NCI-H82 treated with DMSO at 0.1 percent for 48 hours (cell line): ENCODE results near the gene LHPP.
A peak's percentile ranks its signal among the peaks of the same experiment; 100 is the strongest.

Experiments used
- DNase-seq: peaks from one replicate; lab custom pipeline; 2025; ENCODE audit not compliant: unreplicated experiment; lab: John Stamatoyannopoulos, UW

The LHPP gene

DNA sequence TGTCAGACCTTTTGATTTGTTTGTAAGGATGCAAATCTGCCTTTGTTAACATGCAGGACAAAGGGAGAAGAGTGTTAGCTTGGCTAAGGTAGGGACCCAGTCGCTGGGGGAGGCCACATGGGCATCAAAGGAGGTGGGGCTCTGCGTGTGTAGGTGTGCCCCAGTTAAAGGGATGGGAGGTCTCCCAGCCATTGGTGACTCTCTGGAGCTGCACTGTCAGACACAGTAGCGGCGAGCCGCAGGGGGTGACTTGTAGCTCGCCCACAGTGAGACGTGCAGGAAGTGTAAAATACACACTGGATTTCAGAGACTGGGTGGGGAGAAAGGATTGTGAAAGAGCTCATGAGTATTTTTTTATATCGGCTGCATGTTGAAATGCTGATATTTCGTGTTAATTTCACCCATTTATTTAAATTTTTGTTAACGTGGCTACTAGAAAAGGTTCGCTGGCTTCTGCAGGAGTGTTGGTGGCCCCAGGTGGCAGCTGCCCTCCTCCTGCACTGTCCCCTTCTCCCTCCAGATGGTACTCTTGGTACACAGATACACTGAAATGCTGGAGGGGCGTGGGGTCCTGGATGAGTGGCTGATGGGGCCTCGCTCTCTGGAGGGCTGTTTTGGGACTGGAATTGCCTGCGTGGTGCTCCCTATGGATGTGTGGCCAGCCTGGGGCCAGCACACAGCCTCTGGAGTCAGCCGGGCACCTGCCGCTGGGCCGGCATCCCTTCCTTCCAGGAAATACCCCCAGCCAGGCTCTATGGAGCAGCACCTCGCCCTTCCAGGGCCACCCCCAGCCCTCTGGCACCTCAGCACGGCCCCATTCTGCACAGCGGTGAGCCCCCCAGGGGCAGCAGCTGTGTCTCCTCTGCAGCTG lies 59.2 kb downstream of the LHPP start:
- DNase-seq, result no peak

DNA sequence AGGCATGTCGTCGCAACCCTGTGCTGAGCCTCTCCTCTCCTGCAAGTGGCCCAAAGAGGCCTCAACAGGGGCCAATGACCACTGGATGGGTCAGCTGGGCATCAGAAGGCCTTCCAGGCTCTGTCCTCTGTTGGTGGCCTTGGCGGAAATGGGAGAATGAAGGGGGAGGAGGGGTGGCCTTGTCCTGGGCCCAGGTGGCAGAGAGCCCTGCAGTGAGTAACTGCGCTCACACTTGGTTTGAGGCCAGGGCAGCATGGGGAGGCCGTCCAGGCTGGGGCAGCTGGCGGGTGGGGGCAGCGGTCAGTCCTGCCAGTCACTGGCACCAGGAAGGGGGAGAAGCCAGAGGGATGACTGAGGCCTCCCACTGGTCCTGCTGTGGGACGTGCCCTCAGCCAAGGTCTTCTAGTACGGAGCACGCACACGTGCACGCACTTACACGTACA lies 59.8 kb downstream of the LHPP start:
- no peak for DNase-seq

DNA sequence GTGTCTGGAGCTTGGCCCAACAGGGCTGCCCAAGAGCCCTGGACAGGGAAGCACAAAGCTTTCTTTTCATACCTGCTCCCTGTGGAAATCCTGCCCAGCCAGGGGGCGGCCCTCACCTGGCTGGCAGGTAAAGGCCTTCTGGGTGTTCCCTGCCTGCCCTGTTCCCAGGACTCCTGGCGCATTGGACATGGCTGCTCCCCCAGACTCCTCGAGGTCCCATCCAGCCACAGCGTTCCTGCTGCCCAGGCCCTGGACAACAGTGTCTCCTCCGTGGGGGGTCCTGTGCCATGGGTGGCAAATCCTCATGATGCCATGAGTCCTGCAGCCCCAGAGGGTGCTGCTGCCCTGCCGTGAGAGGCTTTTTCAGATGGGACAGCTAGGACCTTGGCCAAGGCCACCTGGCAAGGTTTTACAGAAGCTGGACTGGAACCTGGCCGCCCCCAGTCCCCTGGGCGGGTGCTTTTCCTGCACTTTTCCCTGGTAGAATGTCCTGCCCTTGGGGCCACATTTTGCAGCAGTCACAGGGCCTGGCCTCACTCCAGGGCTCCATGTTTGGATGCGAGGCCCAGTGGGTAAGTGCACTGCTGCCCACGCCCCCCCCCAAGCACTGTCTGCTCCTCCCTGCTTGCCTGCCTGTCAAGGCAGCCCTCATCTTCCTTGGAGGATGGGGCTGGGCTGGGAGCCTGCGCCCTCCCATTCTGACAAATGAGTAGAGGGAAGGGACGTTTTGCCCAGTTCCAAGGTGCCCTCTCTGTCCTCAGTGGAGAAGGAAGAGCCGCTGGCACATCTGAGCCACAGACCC lies 60.7 kb downstream of the LHPP start:
- DNase-seq, result no peak

DNA sequence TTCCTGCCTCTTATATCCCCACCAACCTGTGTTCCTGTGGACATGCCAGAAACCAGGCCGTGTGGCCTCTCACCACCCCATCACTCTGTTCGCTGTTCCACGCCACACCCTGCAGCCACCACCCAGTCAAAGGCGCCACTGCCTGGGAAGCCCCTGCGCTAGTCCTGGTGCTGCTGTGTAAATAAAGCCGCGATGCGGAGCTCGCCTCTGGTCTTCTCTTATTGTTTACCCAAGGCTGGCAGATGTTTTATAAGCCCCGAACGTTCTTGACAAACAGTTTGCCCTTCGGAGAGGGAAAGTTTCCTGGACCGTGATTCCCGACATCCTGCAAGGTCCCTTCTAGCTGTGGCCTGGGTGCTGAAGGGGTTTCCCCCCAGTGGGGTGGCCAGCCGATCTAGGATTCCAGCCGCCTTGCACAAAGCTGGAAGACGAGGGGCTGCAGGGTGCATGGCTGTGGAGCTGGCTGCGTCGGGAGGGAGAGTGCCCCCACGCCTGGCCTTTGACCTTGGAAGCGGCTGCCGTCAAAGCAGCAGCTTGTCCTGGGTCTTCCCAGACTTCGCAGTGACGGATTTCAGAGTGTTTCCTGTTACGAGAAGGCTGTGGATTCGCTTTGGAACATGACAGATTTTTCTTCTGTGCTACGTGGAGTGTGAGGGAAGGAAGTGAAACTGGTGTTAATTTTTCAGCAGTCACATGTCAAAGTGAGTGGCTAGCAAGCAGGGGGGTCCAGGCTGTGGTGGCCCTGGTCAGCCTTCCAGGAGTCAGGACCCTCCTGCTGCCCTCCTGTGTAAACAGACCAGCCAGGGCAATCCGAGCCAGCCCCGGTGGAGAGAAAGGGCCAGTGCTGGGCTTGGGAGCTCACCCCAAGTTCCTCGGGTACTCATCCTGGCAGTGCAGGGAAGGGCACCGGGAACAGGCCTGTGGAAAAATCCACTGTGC lies 61.6 kb downstream of the LHPP start:
- no peak for DNase-seq

DNA sequence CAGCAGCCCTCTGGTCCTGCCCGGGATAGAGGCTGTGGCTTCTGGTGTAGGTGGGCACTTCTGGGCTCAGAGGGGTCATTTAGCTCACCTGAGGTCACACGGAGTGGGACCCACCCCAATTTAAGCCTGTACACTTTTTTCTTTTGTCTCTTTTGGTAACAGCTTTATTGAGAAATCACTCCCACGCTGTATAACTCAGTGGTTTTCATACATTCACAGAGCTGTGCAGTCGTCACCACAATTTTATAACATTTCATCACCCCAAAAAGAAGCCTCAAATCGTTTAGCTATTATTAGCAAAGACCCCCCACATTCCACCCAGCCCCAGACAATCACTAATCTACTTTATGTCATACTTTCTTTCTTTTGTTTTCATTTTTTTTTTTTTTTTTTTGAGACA lies 62.3 kb downstream of the LHPP start:
- DNase-seq, result no peak

- DNase-seq, result no peak
Measured at GRCh38 chr10:124524991-124525653, 63.5 kb downstream of the LHPP start.

- no peak for DNase-seq
Measured at GRCh38 chr10:124525751-124526600, 64.4 kb downstream of the LHPP start.

GRCh38 chr10:124526621-124527267 lies 65.1 kb downstream of the LHPP start:
- DNase-seq, result no peak

DNA sequence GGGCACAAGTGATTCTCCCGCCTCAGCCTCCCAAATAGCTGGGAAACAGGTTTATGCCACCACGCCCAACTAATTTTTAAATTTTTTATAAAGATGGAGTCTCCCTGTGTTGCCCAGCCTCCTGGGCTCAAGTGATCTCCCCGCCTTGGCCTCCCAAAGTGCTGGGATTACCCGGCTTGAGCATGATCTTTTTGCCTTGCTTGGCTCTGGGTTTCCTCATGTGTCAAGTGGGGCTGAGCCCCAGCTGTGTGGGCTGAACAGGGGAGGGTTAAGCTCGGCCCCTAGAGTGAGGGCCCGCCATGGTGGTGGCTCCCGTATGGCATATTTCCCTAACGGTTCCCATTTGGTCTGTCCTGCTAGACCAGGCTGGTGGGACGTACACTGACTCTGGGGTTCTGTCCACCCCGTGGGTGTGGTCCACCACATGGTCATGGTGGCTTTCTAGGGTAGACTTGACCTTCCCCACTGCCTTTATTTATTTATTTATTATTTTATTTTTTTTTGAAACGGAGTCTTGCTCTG lies 66.3 kb downstream of the LHPP start:
- no peak for DNase-seq

DNA sequence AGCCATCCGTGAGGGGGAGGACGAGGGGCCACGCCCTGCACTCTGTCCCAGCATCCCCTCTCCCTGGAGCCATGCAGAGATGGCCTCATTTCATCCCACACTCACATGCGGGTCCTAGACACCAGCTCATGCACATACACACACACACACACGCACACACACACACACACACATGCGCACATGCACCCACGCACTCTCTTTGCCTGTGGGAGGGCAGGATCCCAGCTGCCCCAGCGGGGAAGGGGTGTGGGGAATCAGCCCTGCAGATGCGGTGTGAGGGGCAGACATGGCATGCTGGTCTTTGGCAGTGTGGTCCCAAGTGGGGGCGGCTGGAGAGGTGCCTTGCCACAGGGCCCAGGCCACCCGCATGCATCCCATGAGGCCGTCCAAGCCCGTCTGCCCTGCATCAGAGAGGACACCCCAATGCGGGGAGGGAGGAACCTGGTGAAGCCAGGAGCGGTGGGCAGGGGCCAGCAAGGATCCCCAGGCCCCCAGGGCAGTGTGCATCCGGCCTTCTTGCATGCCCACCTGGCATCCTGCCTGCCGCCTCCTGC lies 68.1 kb downstream of the LHPP start:
- DNase-seq, result no peak

- peak; percentile 4 for DNase-seq
Measured at GRCh38 chr10:124530215-124530665, 68.6 kb downstream of the LHPP start.

GRCh38 chr10:124530816-124531215 lies 69.2 kb downstream of the LHPP start:
- DNase-seq, result no peak

- no peak for DNase-seq
Measured at GRCh38 chr10:124532106-124532641, 70.6 kb downstream of the LHPP start.

- no peak for DNase-seq
Measured at GRCh38 chr10:124532788-124533187, 71.2 kb downstream of the LHPP start.

GRCh38 chr10:124533266-124533665 lies 71.6 kb downstream of the LHPP start:
- no peak for DNase-seq

- no peak for DNase-seq
Measured at GRCh38 chr10:124534231-124534798, 72.7 kb downstream of the LHPP start.

DNA sequence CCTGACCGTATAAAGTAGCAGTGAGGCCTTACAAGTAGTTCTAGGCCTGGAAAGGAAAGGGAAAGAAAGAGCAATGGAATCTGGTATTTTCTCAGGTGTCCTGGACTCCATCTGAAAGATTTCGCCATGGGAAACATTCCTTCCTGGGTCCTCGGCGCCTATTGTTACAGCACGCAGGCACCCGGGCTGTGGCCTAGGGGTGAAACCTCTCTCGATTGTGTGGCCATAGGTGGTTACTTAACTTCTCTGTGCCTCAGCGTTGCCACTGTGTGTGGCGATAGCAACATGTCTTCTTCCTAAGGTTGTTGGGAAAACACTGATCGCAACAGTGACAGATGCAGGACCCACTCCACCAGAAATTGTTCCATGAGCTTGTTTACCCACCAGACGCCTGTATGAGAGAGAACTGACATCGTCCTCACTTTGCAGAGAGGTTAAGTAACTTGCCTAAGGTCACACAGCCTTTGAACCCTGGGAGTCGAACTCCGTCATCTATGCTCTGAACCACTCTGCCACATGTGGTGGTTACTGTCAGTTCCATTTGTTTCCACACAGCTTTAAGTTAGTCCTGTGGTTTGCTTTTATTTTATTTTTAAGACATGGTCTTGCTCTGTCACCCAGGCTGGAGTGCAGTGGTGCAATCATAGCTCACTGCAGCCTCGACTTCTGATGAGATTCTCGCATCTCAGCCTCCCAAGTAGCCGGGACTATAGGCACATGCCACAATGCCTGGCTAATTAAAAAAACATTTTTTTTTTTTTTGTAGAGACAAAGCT lies 73.4 kb downstream of the LHPP start:
- no peak for DNase-seq
